Measurements from ENCODE around the gene HMGCS2.

GRCh38 chr1:119768778-119769177 is at the start of gene HMGCS2:
- no peak for TF ChIP-seq ZNF274 (IDR thresholded peaks at IDR 0.05; ENCODE audit: low read depth, low read length)
- no peak for TF ChIP-seq SUZ12 (IDR thresholded peaks at IDR 0.05; ENCODE audit: extremely low read depth, insufficient read depth, insufficient read length)
- no peak for TF ChIP-seq YY1 (IDR thresholded peaks at IDR 0.05; ENCODE audit: insufficient read depth, insufficient read length)
